Fibroblast of lung (primary cell): ENCODE results near the gene LRRC8C. TPM values are rescaled to one million over a fixed set of nuclear protein-coding genes. Genes with fewer than 3 reads are reported as not detected.

Source experiments
- DNase-seq, 2 donors: peaks; one replicate each; pipeline versions ENCODE4 v3.0.0 to v3.0.0-alpha.2; 2010; ENCODE audit warnings: low read depth in 2 of 2
- H2AFZ ChIP-seq: 2 replicates; pipeline ENCODE4 v1.5.1; 2012; ENCODE audit warnings: low read length, control low read depth, inconsistent platforms
- H3K27ac ChIP-seq: 2 replicates; pipeline ENCODE4 v1.5.1; 2011; ENCODE audit warnings: low read length, control low read depth; ENCODE audit not compliant: insufficient read depth
- H3K27me3 ChIP-seq: 2 replicates; pipeline ENCODE4 v1.5.1; 2011; ENCODE audit warnings: mild to moderate bottlenecking, low read length; ENCODE audit not compliant: control insufficient read depth, insufficient read depth
- H3K36me3 ChIP-seq: 2 replicates; pipeline ENCODE4 v1.5.1; 2011; ENCODE audit warnings: low read length; ENCODE audit not compliant: control insufficient read depth, insufficient read depth
- H3K4me1 ChIP-seq: 2 replicates; pipeline ENCODE4 v1.5.1; 2011; ENCODE audit warnings: low read length; ENCODE audit not compliant: control insufficient read depth, insufficient read depth; ENCODE audit errors: extremely low read depth
- H3K4me2 ChIP-seq: 2 replicates; pipeline ENCODE4 v1.5.1; 2011; ENCODE audit warnings: low read length, control low read depth; ENCODE audit not compliant: insufficient read depth; ENCODE audit errors: extremely low read depth
- H3K4me3 ChIP-seq, 4 experiments: fragments of 200-600 bp in 1 of 4; sonication (generic) in 1 of 4; replicated peaks in 1 of 4; 2 replicates each; pipeline ENCODE4 v1.5.1; 2011 to 2016; ENCODE audit warnings: low read length in 4 of 4, low read depth in 3 of 4, mild to moderate bottlenecking in 3 of 4, control low read depth in 2 of 4, inconsistent platforms in 1 of 4, mixed read lengths in 1 of 4; ENCODE audit not compliant: insufficient read depth in 1 of 4; ENCODE audit errors: control extremely low read depth in 1 of 4
- H3K79me2 ChIP-seq: 2 replicates; pipeline ENCODE4 v1.5.1; 2012; ENCODE audit warnings: mild to moderate bottlenecking, low read length, inconsistent platforms; ENCODE audit not compliant: control insufficient read depth, insufficient read depth
- H3K9ac ChIP-seq: 2 replicates; pipeline ENCODE4 v1.5.1; 2011; ENCODE audit warnings: mild to moderate bottlenecking, low read length, control low read depth; ENCODE audit not compliant: insufficient read depth
- H3K9me3 ChIP-seq: 2 replicates; pipeline ENCODE4 v1.5.1; 2012; ENCODE audit warnings: low read depth, low read length; ENCODE audit not compliant: control insufficient read depth, insufficient read depth
- H4K20me1 ChIP-seq: 2 replicates; pipeline ENCODE4 v1.5.1; 2011; ENCODE audit warnings: low read length; ENCODE audit not compliant: control insufficient read depth, insufficient read depth; ENCODE audit errors: extremely low read depth
- EZH2 ChIP-seq: IDR thresholded peaks from 2 replicates; pipeline ENCODE4 v1.5.1; 2012; ENCODE audit warnings: low read length, control low read depth, mild to moderate bottlenecking; ENCODE audit errors: missing control alignments
- polyA plus RNA-seq, 2 donors: library from polyadenylated mRNA; depleted of rRNA in 1 of 2; stranded (reverse) in 1 of 2; unstranded in 1 of 2; fragments of >200 nt; gene quantifications; 2 replicates each; pipeline ENCODE4 v1.2.1, GENCODE V29; 2011 to 2012; ENCODE audit warnings: missing spikeins in 1 of 2
- total RNA-seq: library from RNA; depleted of rRNA; stranded (reverse); fragments of >200 nt; gene quantifications from 2 replicates; pipeline ENCODE4 v1.2.1, GENCODE V29; 2014
- TF ChIP-seq, protein P1 (sequence below), 2 donors: IDR thresholded peaks in 1 of 2; conservative IDR thresholded peaks in 1 of 2; 1 replicate in 1 of 2; 2 replicates in 1 of 2; pipeline ENCODE4 v1.5.1; 2011 to 2012; ENCODE audit warnings: low read length in 2 of 2, control low read depth in 1 of 2, inconsistent platforms in 1 of 2, low read depth in 1 of 2, mild to moderate bottlenecking in 1 of 2

Gene LRRC8C
- total and polyA plus RNA-seq, 2 donors (not counting 1 experiment from before 2014, with no cell fraction given): 5.4 to 13.2 TPM

GRCh38 chr1:89608984-89609725 is 23.8 kb upstream of the LRRC8C start:
- no peaks in the 10 kb centered on the region for H3K36me3 ChIP-seq
- no peak overlapping the region for H3K9ac ChIP-seq
- peaks cover 7% of the 10 kb centered on the region for H3K4me1 ChIP-seq
- H3K27me3 ChIP-seq: no peaks in the 10 kb centered on the region
- no peak for DNase-seq
- H3K4me3 ChIP-seq: no peak overlapping the region
- H2AFZ ChIP-seq: no peak overlapping the region
- no peaks in the 10 kb centered on the region for H4K20me1 ChIP-seq
- H3K4me2 ChIP-seq: no peak overlapping the region
- TF ChIP-seq, protein P1, sequence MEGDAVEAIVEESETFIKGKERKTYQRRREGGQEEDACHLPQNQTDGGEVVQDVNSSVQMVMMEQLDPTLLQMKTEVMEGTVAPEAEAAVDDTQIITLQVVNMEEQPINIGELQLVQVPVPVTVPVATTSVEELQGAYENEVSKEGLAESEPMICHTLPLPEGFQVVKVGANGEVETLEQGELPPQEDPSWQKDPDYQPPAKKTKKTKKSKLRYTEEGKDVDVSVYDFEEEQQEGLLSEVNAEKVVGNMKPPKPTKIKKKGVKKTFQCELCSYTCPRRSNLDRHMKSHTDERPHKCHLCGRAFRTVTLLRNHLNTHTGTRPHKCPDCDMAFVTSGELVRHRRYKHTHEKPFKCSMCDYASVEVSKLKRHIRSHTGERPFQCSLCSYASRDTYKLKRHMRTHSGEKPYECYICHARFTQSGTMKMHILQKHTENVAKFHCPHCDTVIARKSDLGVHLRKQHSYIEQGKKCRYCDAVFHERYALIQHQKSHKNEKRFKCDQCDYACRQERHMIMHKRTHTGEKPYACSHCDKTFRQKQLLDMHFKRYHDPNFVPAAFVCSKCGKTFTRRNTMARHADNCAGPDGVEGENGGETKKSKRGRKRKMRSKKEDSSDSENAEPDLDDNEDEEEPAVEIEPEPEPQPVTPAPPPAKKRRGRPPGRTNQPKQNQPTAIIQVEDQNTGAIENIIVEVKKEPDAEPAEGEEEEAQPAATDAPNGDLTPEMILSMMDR (conservative IDR thresholded peaks at IDR 0.05 in 1 of 2, IDR thresholded peaks at IDR 0.05 in 1 of 2; ENCODE audit: low read depth in 1 of 2, low read length in 2 of 2): no peak
- no peak for TF ChIP-seq EZH2
- no peaks in the 10 kb centered on the region for H3K79me2 ChIP-seq
- no peaks in the 10 kb centered on the region for H3K9me3 ChIP-seq
- H3K27ac ChIP-seq: no peak overlapping the region

- no peaks in the 10 kb centered on the region for H3K9me3 ChIP-seq
- peaks cover 4% of the 10 kb centered on the region for H3K4me1 ChIP-seq
- no peak overlapping the region for H3K9ac ChIP-seq
- no peaks in the 10 kb centered on the region for H3K79me2 ChIP-seq
- no peaks in the 10 kb centered on the region for H4K20me1 ChIP-seq
- H3K36me3 ChIP-seq: no peaks in the 10 kb centered on the region
- H2AFZ ChIP-seq: no peak overlapping the region
- TF ChIP-seq, protein P1 (conservative IDR thresholded peaks at IDR 0.05 in 1 of 2, IDR thresholded peaks at IDR 0.05 in 1 of 2; ENCODE audit: low read depth in 1 of 2, low read length in 2 of 2): no peak
- TF ChIP-seq EZH2: no peak
- no peak overlapping the region for H3K4me2 ChIP-seq
- no peak for DNase-seq
- H3K27ac ChIP-seq: no peak overlapping the region
- H3K4me3 ChIP-seq: no peak overlapping the region
- H3K27me3 ChIP-seq: no peaks in the 10 kb centered on the region
Measured at GRCh38 chr1:89609781-89610456, 23.0 kb upstream of the LRRC8C start.

DNA sequence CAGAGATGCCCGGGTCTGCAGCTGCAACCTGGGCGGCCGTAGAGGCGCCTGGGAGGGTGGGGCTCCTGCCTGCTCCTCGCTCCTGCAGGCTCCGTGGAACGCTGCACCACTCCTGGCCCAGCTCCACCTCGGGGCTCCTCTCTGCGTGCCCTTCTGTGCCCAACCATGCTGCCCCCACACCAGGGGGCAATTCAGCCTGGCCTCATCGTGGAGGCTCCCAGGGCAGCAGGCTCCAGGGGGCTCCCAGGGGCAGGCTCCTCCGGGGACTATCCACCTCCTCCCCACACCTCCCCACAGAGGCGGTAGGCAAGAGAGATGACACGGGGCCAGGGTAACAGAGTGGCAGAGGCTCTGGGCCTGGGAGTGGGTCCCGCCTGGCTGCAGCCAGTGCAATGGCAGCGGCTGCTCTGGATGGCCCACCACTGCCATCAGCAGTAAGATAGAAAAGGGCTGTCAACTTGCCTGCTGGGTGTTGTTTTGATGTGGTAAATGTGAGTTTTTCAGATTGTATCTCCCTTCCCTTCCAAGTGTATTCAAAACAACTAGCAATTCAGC is 22.4 kb upstream of the LRRC8C start:
- Histone ChIP-seq H3K9ac (no peak overlapping the region), H3K9me3 (no peaks in the 10 kb centered on the region), H3K27ac (no peak overlapping the region), H3K36me3 (no peaks in the 10 kb centered on the region), H2AFZ (no peak overlapping the region), H3K4me3 (no peak overlapping the region), H3K4me2 (no peak overlapping the region), H3K4me1 (peaks cover 3% of the 10 kb centered on the region), H3K79me2 (no peaks in the 10 kb centered on the region), H3K27me3 (no peaks in the 10 kb centered on the region), H4K20me1 (no peaks in the 10 kb centered on the region)
- DNase-seq: no peak
- TF ChIP-seq, protein P1 (conservative IDR thresholded peaks at IDR 0.05 in 1 of 2, IDR thresholded peaks at IDR 0.05 in 1 of 2; ENCODE audit: low read depth in 1 of 2, low read length in 2 of 2): no peak
- TF ChIP-seq EZH2: no peak
